ENCODE measurements around the gene PRMT1.
"Not testable (repeated sequence)": the region's sequence is repeated elsewhere in the genome, so short reads cannot be mapped to it uniquely, and the experiment has no call there.

PRMT1 gene

GRCh38 chr19:49677231-49677900 lies at the start of gene PRMT1:
Gene PRMT1 (plus strand): TSS chr19:49677271. CDS start chr19:49677281, 10 bp downstream.
- DNase-seq (ENCODE audit: low spot score): peak; percentile 28

- no peak for DNase-seq (ENCODE audit: low spot score)
Observed at GRCh38 chr19:49629659-49630058, 47.4 kb upstream of the PRMT1 start.

- DNase-seq (ENCODE audit: low spot score): no peak
Observed at GRCh38 chr19:49631014-49631588, 46.0 kb upstream of the PRMT1 start.

GRCh38 chr19:49631610-49632192 lies 45.4 kb upstream of the PRMT1 start:
- no peak for DNase-seq (ENCODE audit: low spot score)

- DNase-seq (ENCODE audit: low spot score): no peak
Observed at GRCh38 chr19:49632576-49632975, 44.5 kb upstream of the PRMT1 start.

GRCh38 chr19:49633273-49633672 lies 43.8 kb upstream of the PRMT1 start:
- DNase-seq (ENCODE audit: low spot score): not testable (repeated sequence)

- no peak for DNase-seq (ENCODE audit: low spot score)
Observed at GRCh38 chr19:49635530-49636232, 41.4 kb upstream of the PRMT1 start.

GRCh38 chr19:49636233-49636932 lies 40.7 kb upstream of the PRMT1 start:
- DNase-seq (ENCODE audit: low spot score): no peak

- no peak for DNase-seq (ENCODE audit: low spot score)
Observed at GRCh38 chr19:49637821-49638738, 39.0 kb upstream of the PRMT1 start.

GRCh38 chr19:49639401-49640112 lies 37.5 kb upstream of the PRMT1 start:
- no peak for DNase-seq (ENCODE audit: low spot score)

GRCh38 chr19:49640113-49640898 lies 36.8 kb upstream of the PRMT1 start, which contains the start of gene RRAS:
Gene RRAS (minus strand): TSS chr19:49640143. CDS start chr19:49640098, 45 bp downstream.
- DNase-seq (ENCODE audit: low spot score): peak; percentile 100

- DNase-seq (ENCODE audit: low spot score): peak; percentile 100
Observed at GRCh38 chr19:49641688-49642491, 35.2 kb upstream of the PRMT1 start, which contains the start of gene SCAF1. Gene SCAF1 (plus strand): TSS chr19:49642209. CDS start chr19:49645027, 2,818 bp downstream.

- no peak for DNase-seq (ENCODE audit: low spot score)
Observed at GRCh38 chr19:49642492-49643035, 34.5 kb upstream of the PRMT1 start.

GRCh38 chr19:49643466-49643865 lies 33.6 kb upstream of the PRMT1 start:
- DNase-seq (ENCODE audit: low spot score): no peak

GRCh38 chr19:49645592-49645991 lies 31.5 kb upstream of the PRMT1 start:
- no peak for DNase-seq (ENCODE audit: low spot score)

- no peak for DNase-seq (ENCODE audit: low spot score)
Observed at GRCh38 chr19:49645995-49646394, 31.1 kb upstream of the PRMT1 start.

- DNase-seq (ENCODE audit: low spot score): no peak
Observed at GRCh38 chr19:49646586-49646985, 30.5 kb upstream of the PRMT1 start.
